HepG2 (cell line): Measurements from ENCODE around the gene DYNC2I2. TPM values are rescaled to one million over a fixed set of nuclear protein-coding genes. Genes with fewer than 3 reads are reported as not detected.

Source experiments
- ATAC-seq: fragments of 200-7000 bp; cut with Tn5 transposase; 3 replicates; pipeline ENCODE4 v1.9.1; 2020; ENCODE audit warnings: mild to moderate bottlenecking, moderate library complexity
- BruUV-seq: library from RNA; stranded (reverse); fragments of 400-500 nt; replicated peaks from 2 replicates; lab custom pipeline; 2021; lab: Mats Ljungman, UMichigan
- CTCF ChIA-PET: fragments of 300-600 bp; formaldehyde crosslinking; extraction: SDS; loops from one replicate; lab custom pipeline; 2021; ENCODE audit warnings: low total read pairs, inconsistent platforms, low intra/inter-chr PET ratio; lab: Yijun Ruan, JAX
- POLR2A ChIA-PET: fragments of 350-600 bp; sonication (Branson Sonifier 250); formaldehyde crosslinking; loops from one replicate; lab custom pipeline; 2020; ENCODE audit warnings: antibody characterized with exemption, inconsistent platforms; lab: Yijun Ruan, JAX
- DNase-seq: peaks from one replicate; pipeline ENCODE4 v3.0.0-alpha.2; 2015; ENCODE audit warnings: low spot score
- FAIRE-seq: peaks from 3 replicates; lab custom pipeline; 2011; peaks lifted over from hg19 to GRCh38; lab: Jason Lieb, UNC
- H2AFZ ChIP-seq: one replicate; pipeline ENCODE4 v1.6.1; 2011; ENCODE audit warnings: low read length, inconsistent platforms
- H3K27ac ChIP-seq: fragments of 300-600 bp; 3 replicates; pipeline ENCODE4 v1.8.0; 2011; ENCODE audit warnings: mixed run types, mild to moderate bottlenecking, mixed read lengths, low read length, inconsistent platforms; ENCODE audit not compliant: insufficient read depth; ENCODE audit errors: extremely low read length
- H3K27me3 ChIP-seq, 2 experiments: fragments of 200-600 bp in 1 of 2; 2 replicates in 1 of 2; 3 replicates in 1 of 2; pipeline versions ENCODE4 v1.6.0 to v1.8.0; 2011; ENCODE audit warnings: low read length in 2 of 2, mild to moderate bottlenecking in 2 of 2, moderate library complexity in 2 of 2, inconsistent platforms in 1 of 2; ENCODE audit not compliant: insufficient read depth in 2 of 2, control insufficient read depth in 1 of 2
- H3K36me3 ChIP-seq, 2 experiments: fragments of 200-600 bp in 1 of 2; replicated peaks in 1 of 2; 2 replicates in 1 of 2; 3 replicates in 1 of 2; pipeline versions ENCODE4 v1.5.1 to v1.8.0; 2011; ENCODE audit warnings: low read length in 2 of 2, inconsistent platforms in 1 of 2; ENCODE audit not compliant: insufficient read depth in 2 of 2, control insufficient read depth in 1 of 2
- H3K4me1 ChIP-seq: 2 replicates; pipeline ENCODE4 v1.5.1; 2012; ENCODE audit warnings: low read length, inconsistent platforms; ENCODE audit not compliant: insufficient read depth
- H3K4me2 ChIP-seq: 2 replicates; pipeline ENCODE4 v1.6.0; 2011; ENCODE audit warnings: low read depth, low read length, inconsistent platforms
- H3K4me3 ChIP-seq, 3 experiments: fragments of 200-600 bp in 1 of 3; sonication (generic), shearing (Covaris generic) in 1 of 3; replicated peaks in 1 of 3; 2 replicates each; pipeline ENCODE4 v1.5.1; 2011 to 2016; ENCODE audit warnings: low read length in 3 of 3, inconsistent platforms in 2 of 3, low read depth in 2 of 3, mild to moderate bottlenecking in 2 of 3, control low read depth in 1 of 3, mixed read lengths in 1 of 3; ENCODE audit not compliant: insufficient read depth in 1 of 3
- H3K79me2 ChIP-seq: one replicate; pipeline ENCODE4 v1.6.1; 2011; ENCODE audit warnings: low read length, inconsistent platforms; ENCODE audit not compliant: insufficient read depth
- H3K9ac ChIP-seq: 2 replicates; pipeline ENCODE4 v1.6.0; 2011; ENCODE audit warnings: mild to moderate bottlenecking, low read depth, low read length, inconsistent platforms; ENCODE audit not compliant: insufficient read depth
- H3K9me3 ChIP-seq: 2 replicates; pipeline ENCODE4 v1.5.1; 2012; ENCODE audit warnings: mild to moderate bottlenecking, low read length
- H4K20me1 ChIP-seq: 2 replicates; pipeline ENCODE4 v1.6.0; 2011; ENCODE audit warnings: inconsistent platforms, mild to moderate bottlenecking, low read length, moderate library complexity; ENCODE audit not compliant: insufficient read depth
- GABPB1 ChIP-seq: IDR thresholded peaks from 2 replicates; pipeline ENCODE4 v1.6.1; 2016; ENCODE audit warnings: mild to moderate bottlenecking, missing genetic modification reagents, moderate library complexity, missing compliant biosample characterization
- SMAD9 ChIP-seq: sonication (generic); formaldehyde crosslinking; IDR thresholded peaks from 2 replicates; pipeline ENCODE4 v1.5.1; 2020; ENCODE audit warnings: mild to moderate bottlenecking, missing genetic modification reagents
- ZNF552 ChIP-seq: sonication (generic); formaldehyde crosslinking; IDR thresholded peaks from 2 replicates; pipeline ENCODE4 v1.9.0; 2022; ENCODE audit warnings: missing genetic modification reagents, mild to moderate bottlenecking, borderline replicate concordance
- WGBS: methylation state at CpG from one replicate; pipeline ENCODE4 v1.1.6; 2017; ENCODE audit warnings: low lambda C conversion rate; 5-methylcytosine and 5-hydroxymethylcytosine counted together
- in situ Hi-C: cut with HindIII; loops from 2 replicates; pipeline ENCODE4 v1.10.0; 2017; ENCODE audit warnings: low pct_unique_long_range_greater_than_20kb; ENCODE audit not compliant: extremely low pct_ligation_motif_present
- intact Hi-C: fragments of 100-400 bp; cut with micrococcal nuclease; formaldehyde crosslinking; loops from one replicate; pipeline ENCODE4 v1.10.0; 2022; ENCODE audit not compliant: unreplicated experiment
- polyA plus RNA-seq, 8 experiments: library from polyadenylated mRNA; depleted of rRNA in 3 of 8; stranded (reverse) in 7 of 8; unstranded in 1 of 8; fragments of >200 nt; fragmentation: Illumina TruSeq in 4 of 8; extraction: Trizol in 4 of 8; gene quantifications; 2 replicates each; pipeline versions ENCODE4 v1.2.1 to v1.2.3, GENCODE V29; 2011 to 2016; ENCODE audit warnings: low read depth in 4 of 8, missing spikeins in 1 of 8, mixed read lengths in 1 of 8; ENCODE audit not compliant: insufficient read depth in 1 of 8
- total RNA-seq, 5 experiments: library from RNA; depleted of rRNA; stranded (reverse); fragments of >200 nt; fragmentation: Illumina TruSeq; extraction: Trizol; gene quantifications; 2 replicates each; pipeline ENCODE4 v1.2.3, GENCODE V29; 2016; ENCODE audit warnings: low read depth in 1 of 5
- TF ChIP-seq, protein P1 (sequence below): fragments of 450-650 bp; IDR thresholded peaks from 2 replicates; pipeline ENCODE4 v1.6.1; 2016
- TF ChIP-seq, protein P2 (sequence below): sonication (generic); formaldehyde crosslinking; IDR thresholded peaks from 2 replicates; pipeline ENCODE4 v1.5.1; 2020; ENCODE audit warnings: missing genetic modification reagents, mild to moderate bottlenecking, borderline replicate concordance

The DYNC2I2 gene
- total and polyA plus RNA-seq, 2 of the 13 experiments (the other 11 are each of a cell fraction or from before 2014, with no cell fraction given): 13.7 to 40.2 TPM

DNA sequence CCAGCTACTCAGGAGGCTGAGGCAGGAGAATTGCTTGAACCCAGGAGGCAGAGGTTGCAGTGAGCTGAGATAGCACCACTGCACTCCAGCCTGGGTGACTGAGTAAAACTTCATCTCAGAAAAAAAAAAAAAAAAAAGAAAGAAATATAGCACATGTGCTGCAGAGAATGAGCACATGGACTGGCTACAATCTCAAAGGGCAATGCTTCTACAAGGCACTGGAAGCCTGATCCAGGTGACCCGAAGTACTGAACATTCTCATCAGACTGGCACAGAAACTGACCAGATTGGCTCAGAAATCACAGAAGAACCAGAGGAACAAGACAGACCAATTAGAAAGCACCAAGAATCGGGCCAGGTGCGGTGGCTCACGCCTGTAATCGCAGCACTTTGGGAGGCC lies 4.8 kb downstream of the DYNC2I2 start:
- in situ Hi-C loops (no loop called here), intact Hi-C loops (no loop called here)
- Histone ChIP-seq H4K20me1 (no peaks in the 10 kb centered on the region), H3K4me3 (no peak overlapping the region), H3K27me3 (no peaks in the 10 kb centered on the region), H3K9me3 (no peaks in the 10 kb centered on the region), H3K4me2 (no peak overlapping the region), H3K9ac (no peak overlapping the region), H3K27ac (no peak overlapping the region), H2AFZ (no peak overlapping the region), H3K36me3 (no peaks in the 10 kb centered on the region), H3K79me2 (no peaks in the 10 kb centered on the region), H3K4me1 (no peaks in the 10 kb centered on the region)
- TF ChIP-seq, protein P1, sequence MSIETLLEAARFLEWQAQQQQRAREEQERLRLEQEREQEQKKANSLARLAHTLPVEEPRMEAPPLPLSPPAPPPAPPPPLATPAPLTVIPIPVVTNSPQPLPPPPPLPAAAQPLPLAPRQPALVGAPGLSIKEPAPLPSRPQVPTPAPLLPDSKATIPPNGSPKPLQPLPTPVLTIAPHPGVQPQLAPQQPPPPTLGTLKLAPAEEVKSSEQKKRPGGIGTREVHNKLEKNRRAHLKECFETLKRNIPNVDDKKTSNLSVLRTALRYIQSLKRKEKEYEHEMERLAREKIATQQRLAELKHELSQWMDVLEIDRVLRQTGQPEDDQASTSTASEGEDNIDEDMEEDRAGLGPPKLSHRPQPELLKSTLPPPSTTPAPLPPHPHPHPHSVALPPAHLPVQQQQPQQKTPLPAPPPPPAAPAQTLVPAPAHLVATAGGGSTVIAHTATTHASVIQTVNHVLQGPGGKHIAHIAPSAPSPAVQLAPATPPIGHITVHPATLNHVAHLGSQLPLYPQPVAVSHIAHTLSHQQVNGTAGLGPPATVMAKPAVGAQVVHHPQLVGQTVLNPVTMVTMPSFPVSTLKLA: peak; percentile 98
- TF ChIP-seq GABPB1 (CRISPR knock-in tag) (no peak), ZNF552 (no peak), SMAD9 (CRISPR knock-in tag) (no peak)
- TF ChIP-seq, protein P2, sequence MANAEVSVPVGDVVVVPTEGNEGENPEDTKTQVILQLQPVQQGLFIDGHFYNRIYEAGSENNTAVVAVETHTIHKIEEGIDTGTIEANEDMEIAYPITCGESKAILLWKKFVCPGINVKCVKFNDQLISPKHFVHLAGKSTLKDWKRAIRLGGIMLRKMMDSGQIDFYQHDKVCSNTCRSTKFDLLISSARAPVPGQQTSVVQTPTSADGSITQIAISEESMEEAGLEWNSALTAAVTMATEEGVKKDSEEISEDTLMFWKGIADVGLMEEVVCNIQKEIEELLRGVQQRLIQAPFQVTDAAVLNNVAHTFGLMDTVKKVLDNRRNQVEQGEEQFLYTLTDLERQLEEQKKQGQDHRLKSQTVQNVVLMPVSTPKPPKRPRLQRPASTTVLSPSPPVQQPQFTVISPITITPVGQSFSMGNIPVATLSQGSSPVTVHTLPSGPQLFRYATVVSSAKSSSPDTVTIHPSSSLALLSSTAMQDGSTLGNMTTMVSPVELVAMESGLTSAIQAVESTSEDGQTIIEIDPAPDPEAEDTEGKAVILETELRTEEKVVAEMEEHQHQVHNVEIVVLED (CRISPR knock-in tag): no peak
- 97% methylated on average over 5 of the region's 5 CpGs for WGBS
- FAIRE-seq (no peak), ATAC-seq (no peak), DNase-seq (no peak)
- CTCF ChIA-PET: no interaction called here
- POLR2A ChIA-PET: no interaction called here
- BruUV-seq: no TSS peak
